DMS153 treated with DMSO at 0.1 percent for 48 hours (cell line): ENCODE results near the gene C2.
A peak's percentile ranks its signal among the peaks of the same experiment; 100 is the strongest.

ENCODE experiments used
- DNase-seq: peaks from one replicate; lab custom pipeline; 2025; ENCODE audit not compliant: unreplicated experiment; lab: John Stamatoyannopoulos, UW

C2 gene

DNA sequence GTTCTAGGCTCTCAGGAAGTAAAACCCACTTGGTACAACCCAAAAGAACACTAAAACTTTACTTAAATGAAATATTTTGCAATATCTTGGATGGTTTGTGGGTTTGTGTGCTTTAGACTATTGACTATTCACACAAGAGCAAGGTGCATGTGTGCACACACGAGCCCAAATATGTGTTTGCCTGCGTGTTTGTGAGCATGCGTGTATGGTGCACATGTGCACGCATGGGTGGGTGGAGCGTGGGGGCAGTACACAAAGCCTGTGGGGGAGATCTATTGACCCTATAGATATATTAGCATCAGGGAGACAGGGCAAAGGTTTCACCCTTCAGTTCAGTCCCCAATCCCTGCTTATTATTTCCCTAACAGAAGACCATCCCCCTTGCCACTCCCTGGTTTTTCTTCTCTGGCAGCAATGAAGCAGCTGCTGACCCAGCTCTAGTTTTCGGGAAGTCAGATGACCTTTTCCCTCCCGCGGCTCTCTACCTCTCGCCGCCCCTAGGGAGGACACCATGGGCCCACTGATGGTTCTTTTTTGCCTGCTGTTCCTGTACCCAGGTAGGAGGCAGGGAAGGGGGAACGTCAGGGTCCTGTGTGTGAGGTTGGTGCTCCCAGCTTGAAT, at the start of gene C2:
Gene C2, plus strand, starts transcription at position 476 of the 621 bp plus-strand sequence. Its CDS starts 36 bp downstream, at position 512.
- DNase-seq, result no peak

DNA sequence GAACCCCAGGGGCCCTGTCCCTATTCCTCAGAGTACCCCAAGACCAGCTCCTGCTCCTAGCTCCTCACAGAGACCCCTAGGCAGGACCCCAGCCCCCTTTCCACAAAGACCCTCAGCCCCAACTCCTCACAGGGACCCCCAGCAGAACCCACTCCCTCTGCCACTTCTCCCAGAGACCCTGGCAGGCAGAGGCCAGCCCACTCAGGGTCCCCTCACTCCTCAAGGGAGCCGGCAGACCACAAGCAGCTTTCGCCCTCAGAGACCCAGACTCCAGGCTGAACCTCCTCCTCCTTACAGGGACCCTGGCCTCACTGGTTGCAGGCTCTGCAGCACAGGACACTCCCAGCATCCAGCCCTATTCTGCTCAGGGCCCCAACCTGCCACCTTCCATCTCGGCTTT, 49.3 kb upstream of the C2 start:
- DNase-seq, result no peak

DNA sequence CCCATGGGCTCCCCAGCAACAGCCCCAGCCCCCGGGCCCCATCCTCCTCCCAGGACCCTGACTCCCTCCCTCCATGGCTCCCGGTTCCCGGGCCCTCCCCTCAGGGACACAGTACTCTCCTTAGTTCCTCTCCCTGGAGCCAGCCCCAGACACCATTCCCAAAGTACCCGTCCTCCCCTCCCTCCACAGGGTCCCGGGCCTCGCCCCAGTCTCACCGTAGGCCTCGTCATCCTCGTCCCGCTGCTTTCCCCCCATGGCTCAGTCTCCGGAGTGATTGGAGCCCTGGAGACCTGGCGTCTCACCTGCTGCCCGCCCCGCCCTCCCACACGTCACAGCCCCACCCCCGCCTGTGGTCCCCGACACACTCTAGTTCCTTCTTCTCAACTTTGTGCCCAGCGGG, 48.8 kb upstream of the C2 start, which contains the start of gene SLC44A4:
Gene SLC44A4, minus strand, starts transcription at position 272 of the 400 bp plus-strand sequence. Its CDS starts 17 bp downstream, at position 255.
- no peak for DNase-seq

DNA sequence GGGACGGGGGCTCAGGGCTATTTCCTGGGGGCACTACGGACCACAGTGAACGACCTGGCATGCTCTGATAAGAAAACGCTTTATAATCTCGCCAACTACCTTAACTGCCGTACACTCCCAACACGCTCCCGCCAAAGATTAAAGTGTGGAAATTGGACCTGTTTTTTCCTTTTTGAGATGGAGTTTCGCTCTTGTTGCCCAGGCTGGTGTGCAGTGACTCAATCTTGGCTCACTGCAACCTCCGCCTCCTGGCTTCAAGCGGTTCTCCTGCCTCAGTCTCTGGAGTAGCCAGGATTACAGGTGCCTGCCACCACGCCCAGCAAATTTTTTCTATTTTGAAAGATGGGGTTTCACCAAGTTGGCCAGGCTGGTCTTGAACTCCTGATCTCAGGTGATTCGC, 48.4 kb upstream of the C2 start:
- no peak for DNase-seq

DNA sequence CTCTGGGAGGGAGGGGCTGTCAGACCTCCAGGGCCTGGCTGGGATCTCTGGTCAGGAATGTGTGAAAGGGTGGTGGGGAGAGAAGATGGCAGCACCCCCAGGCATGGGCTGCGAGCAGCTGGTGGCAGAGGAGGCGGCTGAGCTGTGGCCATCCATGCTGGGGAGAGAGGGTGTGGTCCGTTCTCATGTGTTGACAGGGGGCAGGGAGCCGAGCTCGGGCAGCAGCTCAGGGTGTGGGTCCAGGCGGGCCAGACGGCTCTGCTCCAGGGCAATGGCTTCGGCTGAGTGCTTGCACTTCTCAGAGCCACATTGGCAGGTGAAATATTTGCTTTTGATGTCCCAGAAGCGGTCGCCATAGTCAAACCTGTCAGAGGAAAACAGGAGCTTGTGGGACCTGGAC, 47.6 kb upstream of the C2 start:
- DNase-seq, result no peak

DNA sequence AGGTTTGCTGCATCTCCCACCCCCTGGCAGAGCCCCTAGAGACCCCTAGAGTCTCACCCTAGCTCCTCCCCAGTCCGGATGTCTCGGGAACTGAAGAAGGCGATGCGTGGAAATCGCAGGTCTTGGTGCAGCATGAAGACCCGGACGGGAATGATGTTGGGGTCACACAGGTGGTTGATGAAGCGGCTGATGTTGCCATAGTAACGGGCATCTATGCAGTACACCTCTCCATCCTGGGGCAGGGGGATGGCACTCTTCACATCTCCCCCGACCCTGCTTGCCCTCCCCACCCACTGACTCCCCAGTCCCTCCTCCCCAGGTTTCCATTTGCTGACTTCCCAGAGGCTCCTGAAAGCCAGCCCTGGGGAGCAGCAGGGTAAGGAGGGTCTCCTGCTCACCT, 46.9 kb upstream of the C2 start:
- DNase-seq, result no peak

DNA sequence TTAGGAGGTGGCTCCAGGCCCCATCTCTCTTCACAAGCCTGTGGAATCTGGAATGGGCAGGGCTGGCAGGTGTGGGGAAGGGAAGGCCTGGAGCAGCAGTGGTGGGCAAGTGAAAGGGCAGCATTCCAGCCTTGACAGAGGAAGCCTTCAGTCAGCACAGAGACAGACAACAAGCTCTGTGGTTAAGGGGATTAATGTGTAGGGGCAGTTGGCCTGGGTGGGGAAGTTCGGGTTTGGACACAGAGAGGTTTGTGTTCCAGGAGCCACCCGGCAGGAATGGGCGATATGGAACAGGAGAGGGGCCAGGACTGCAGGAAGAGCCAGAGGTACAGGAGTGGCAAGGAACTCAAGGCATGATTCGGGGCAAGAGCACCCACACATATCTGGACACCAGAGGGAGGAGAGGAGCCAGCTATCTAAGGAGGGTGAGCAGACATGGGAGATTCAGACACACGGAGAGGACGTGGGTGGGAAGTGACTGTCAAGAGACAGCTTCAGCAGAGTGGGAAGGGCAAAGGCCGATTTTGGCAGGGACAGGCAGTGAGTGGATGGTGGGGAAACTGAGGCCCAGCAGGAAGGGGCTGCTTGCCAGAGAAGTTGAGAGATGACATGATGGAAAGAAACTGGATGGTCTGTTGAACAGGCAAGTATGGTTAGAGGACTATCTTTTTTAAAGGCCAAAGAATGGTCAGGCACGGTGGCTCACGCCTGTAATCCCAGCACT, 46.2 kb upstream of the C2 start:
- DNase-seq, result no peak

DNA sequence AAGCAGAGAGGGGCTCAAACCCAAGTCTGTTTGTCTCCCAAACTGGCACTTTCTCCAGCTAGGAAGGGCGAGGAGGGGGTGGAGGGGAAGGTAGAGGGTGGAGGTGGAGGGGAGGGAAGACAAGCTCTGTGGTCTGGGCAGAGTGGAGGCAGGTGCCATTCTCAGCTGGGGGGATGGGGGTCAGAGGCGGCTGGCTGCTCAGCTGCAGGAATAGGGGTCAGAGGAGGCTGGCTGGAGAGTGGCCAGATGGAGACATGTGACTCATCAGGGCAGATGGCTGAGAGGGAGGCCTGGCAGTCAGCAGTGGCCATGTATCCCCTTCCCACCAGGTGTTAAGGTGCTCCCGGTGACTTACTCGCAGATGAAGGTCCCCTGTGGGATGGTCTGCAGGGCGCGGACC, 45.2 kb upstream of the C2 start:
- no peak for DNase-seq

DNA sequence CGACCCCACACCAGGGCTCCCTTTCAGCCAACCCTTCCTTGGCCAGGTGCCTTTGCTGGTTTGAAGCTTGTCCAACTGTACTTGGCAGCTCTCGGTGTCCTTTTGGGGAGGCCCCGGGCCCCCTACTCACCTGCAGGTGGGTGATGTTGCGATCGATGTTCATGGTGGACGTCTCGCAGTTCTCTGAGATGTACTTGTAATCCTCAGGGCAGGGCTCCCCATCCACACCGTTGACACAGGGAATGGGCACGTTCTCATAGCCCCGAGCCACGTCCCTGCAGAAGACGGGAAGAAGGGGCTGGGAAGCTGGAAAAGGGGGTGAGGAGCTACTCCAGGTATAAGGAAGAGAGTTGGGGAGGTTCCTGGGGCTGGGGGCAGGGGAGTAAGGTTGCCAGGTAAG, 43.8 kb upstream of the C2 start:
- no peak for DNase-seq

DNA sequence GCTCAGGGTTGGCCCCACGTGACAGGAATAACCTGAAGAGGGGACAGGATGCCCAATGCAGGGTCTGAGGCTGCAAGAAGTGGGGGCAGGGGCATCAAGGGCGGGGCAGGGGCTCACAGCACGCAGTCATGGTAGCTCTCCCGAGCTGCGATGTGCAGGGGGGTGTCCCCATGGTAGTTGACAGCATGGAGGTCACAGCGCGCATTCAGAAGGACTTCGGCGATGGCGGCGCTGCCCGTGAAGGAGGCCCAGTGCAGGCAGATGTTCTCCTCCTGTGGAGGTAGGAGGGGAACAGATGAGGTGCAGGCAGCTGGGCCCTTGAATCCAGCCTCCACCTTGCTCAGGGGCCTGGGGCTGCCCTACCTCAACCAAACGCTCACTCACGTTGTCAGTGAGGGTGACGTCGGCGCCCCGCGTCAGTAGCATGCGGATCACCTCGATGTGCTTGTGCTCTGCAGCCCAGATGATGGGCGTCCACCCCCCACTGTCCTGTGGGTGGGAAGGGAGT, 42.9 kb upstream of the C2 start:
- no peak for DNase-seq

DNA sequence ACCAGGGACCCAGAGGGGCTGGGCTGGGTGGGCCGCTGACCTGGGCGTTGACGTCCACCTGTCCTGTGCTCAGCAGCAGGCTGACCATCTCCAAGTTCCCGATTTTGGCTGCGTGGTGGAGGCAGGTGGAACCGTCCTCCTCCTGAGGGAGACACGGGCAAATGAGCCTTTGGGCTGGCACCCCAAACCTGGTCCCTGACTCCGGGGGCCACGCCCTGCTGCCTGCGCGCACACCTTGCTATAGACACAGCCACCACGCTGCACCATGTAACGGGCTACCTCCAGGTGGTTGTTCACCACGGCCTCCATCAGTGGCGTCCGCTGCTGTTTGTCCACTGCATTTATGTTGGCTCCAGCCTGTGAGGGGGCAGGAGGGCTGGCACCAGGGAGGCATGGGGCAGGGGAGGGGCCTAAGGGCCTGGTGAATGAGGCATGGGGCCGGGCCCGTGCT, 41.0 kb upstream of the C2 start:
- DNase-seq, result no peak

DNA sequence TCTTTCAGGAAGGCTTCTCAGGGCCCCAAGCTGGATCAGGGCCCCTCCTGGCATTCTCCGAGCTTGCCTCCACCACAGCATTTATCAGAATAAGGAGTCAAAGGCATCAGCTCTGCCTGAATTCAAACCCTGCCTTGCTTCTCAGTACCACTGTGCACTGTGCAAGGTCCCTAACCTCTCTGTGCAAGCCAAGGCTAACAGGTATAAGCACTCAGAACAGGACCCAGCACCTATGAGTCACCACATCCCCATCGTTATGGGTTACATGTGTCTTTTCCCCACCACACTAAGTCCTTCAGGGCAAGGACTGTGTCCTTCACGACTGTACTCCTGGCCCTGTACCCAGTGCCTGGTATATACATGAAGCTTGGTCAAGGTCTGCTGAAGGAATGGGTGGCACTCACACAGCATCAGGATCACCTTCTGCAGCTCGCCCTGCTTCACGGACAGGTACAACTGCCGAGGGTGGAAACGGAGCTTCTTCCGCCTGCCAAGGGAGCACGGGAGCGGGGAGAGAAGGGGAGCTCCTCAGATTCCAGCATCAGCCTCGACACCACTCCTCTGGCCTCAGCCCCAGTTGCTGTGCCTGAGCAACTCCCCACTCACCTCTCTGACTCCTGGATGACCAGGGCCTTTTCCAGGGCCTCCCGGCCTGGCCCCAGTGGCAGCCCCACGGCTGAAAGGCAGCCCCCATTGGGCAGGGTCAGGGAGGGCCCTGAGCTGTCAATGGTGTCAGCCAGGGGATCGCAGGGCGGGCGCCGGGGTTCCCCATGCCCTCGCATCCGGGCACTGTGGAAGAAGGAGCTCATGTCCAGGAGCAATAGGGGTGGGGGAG, 40.1 kb upstream of the C2 start:
- DNase-seq, result no peak

DNA sequence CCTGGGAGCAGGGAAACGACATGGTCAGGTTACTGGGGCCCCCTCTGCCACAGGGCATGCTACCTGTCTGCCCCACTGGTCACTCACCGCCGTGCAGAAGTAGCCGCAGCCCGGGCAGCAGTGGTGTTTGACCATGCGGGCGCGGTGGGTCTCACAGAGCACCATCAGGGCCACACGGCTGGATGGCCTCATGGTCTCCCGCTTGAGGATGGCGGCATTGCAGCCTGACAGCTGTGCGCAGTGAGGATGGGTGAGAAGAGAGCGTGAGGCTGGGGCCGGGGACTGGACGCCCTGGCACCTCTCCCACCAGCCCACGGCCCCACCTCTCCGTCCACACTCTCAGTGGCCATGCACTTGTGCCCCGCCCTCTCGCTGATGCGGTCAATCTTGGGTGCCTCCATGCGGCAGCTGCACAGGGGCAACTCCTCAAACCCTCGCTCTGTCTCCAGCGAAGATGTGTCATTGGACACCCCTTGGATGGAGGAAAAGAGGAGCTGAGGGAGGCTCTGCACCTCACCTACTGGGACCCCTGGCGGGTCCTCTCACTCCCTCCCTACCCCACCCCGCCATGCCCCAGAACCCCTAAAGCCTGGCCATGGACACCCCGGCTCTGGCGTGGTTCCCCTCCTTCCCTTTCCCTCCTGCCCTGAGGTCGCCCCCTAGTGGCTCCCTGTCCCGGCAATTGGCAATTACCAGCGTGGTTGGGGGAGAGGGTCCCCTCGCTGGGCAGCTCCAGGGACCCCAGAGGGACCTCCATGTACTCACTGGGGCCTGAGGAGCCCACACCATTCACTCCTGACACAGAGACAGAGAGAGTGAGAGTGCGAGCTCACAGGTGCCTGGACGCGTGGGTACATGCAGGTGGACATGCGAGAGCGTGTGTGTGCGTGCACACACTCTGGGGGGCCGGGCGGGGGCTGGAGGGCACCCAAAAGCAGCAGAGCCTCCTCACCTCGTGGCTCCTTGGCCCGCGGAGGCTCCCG, 39.0 kb upstream of the C2 start:
- DNase-seq, result no peak

DNA sequence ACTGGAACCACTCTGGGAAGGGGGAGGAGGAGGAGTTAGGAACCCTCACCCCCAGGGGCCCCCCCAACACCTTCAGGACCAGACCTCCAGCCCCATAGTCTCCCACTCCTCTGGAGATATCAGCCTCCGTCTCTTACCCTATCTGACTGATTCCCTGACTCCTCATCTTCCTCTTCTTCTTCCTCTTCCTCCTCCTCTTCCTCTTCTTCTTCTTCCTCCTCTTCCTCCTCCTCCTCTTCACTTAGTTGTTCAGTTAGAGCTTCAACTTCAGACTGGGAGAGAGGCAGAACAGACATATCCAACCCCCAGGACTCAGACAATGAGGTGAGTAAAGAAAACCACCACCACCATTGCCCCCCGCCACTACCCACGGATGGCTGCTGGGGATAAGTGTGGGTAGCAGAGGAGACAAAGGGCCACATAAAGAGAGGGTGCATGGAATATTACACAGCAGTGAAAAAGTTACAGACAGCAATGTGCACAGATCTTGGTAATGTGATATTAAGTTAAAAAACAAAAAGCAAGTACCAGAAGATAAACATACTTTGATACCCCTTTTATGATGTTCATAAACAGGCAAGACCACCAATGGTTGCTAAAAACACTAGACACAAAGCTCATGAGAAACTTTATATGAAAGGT, 38.1 kb upstream of the C2 start:
- no peak for DNase-seq

DNA sequence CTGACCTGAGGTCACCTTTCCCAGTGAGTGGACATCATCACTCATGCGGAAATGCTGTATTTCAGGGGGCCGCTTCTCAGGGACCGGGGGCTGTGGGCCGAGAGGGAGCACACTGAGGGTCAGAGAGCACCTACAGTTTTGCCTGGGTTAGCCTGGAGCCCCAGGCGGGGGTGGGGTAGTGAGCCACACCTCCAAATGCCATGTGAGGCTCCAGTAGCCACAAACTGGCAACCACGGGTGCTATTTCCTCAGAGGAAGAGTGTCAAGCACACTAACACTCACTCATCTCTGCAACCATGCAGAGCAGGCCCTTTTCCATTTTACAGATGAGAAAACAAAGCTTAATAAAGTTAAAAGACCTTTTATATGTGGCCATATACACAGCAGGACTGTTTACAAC, 34.7 kb upstream of the C2 start:
- no peak for DNase-seq

DNA sequence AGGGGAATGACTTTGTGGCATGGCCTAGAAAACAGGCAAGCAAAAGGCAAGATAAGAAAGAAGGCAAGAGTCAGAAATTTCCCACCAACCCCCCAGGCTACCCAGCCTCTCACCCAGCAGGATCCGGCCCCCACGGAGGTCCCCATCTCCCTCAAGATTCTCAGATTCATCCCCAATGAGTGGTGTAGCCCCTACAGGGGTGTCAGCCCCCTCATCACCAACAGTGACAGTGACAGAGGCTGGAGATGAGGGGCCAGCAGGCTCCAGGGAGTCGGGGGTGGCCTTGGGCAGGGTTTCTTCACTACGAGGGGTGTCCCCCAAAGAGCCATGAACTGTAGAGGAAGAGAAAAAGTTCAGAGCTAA, 31.0 kb upstream of the C2 start:
- DNase-seq, result no peak

DNA sequence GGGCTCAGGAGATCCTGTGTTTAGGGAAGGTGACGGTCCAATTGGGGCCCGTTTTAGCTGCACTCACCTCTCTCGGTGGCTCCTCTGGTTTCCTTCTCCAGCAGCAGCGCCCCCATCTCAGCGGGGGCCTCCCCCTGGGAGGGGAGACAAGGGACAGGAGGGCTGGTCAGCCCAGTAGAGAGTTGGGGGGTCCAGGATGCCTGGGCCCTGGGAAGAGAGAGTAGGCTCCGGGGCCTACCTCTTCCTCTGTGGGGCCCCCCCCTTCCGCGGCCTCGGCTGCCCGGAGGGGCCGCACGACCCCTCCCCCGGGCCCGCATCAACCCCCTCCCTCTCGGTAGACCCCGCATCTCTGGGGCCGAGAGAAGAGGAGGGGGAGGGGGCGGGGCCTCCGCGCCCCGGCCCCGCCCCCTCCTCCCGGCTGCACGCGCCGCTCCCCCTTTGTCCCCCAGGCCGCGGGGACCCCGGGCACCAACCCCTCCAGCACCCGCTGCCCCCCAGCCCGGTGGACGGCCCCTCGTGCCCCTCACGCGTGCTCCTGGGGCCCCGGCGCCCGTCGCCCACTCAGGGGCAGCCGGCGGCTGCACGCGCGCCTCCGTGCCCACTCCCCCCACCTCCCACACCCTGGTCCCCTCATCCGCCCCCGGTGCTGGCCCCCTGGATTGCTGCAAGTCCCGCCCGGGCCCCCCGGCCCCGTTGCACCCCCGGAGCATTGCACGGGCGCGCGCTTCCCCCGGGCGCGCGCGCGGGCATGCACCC, 30.5 kb upstream of the C2 start:
- no peak for DNase-seq

DNA sequence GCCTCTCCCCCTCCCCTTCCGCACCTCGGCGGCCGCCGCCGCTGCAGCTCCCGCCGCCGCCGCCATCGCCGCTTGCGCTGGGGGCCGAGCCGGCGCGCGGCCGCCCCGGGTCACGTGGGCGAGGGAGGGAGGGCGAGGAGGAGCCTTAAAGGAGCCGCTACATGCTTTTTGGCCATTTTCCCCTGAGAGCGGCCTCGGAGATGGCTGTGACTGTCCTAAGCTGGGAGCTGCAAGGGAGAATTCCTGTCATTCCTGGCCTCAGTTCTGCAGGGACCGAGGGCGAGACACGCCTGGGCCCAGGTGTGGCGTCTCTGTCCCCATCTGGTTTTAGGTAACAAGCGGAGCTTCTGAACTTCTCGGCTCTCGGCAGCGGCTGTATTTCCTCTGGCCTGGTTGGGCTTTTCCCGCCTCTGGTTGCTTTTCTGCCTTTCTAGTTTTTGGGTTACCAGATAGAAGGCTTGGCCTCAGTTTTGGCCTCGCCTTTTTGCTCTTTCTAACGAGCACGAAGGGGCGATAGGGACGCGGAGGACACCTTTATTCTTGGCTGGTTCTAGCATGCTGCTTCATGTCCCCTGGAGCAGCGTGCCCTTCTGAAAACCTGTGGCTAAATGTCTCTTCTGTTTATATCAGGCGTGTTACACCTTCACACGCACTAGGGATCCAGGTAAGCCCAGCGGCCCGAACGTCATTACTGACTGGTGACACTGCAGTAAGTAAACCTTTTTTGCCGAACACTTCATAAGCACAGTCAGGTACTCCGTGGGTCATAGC, 29.7 kb upstream of the C2 start, which contains the start of gene EHMT2:
Gene EHMT2, minus strand, starts transcription at position 87 of the 771 bp plus-strand sequence. Its CDS starts 21 bp downstream, at position 66.
- DNase-seq, result peak; percentile 58
